Colonic mucosa (tissue), 4 donors: Measurements from ENCODE around the gene SOWAHA. TPM values are rescaled to one million over a fixed set of nuclear protein-coding genes. Genes with fewer than 3 reads are reported as not detected.

Experiments
- DNase-seq: peaks from one replicate; pipeline ENCODE4 v3.0.0-alpha.2; 2020
- H3K27ac ChIP-seq: fragments of 200-600 bp; one replicate; pipeline ENCODE4 v1.8.0; 2021
- H3K27me3 ChIP-seq: fragments of 200-600 bp; one replicate; pipeline ENCODE4 v1.8.0; 2021
- H3K36me3 ChIP-seq: fragments of 200-600 bp; one replicate; pipeline ENCODE4 v1.8.0; 2021
- H3K4me1 ChIP-seq: fragments of 200-600 bp; one replicate; pipeline ENCODE4 v1.8.0; 2021; ENCODE audit warnings: mild to moderate bottlenecking
- H3K4me3 ChIP-seq: fragments of 200-600 bp; one replicate; pipeline ENCODE4 v1.8.0; 2021
- H3K9ac ChIP-seq, 2 donors: one replicate each; pipeline ENCODE4 v1.7.0; 2013; ENCODE audit warnings: control low read depth in 2 of 2, low read depth in 2 of 2, low read length in 2 of 2
- H3K9me3 ChIP-seq: fragments of 200-600 bp; one replicate; pipeline ENCODE4 v1.8.0; 2021
- CTCF ChIP-seq: fragments of 200-600 bp; IDR thresholded peaks from one replicate; pipeline ENCODE4 v1.8.0; 2022; ENCODE audit warnings: antibody characterized with exemption, mild to moderate bottlenecking
- intact Hi-C: fragments of 100-400 bp; cut with DNase I; formaldehyde crosslinking; loops from one replicate; pipeline ENCODE4 v1.14.1; 2022
- total RNA-seq, 2 donors: library from RNA; stranded (reverse); fragmentation: NEBNext Ultra II Directional in 1 of 2; extraction: Animal tissue kit (Norgen Biotek cat#: 25700) in 1 of 2; gene quantifications; one replicate each; pipeline ENCODE4 v1.2.1, GENCODE V29; 2021
- donor health status: healthy.
- donor health status: DM: no; HTN: no; CAD: no.
- donor health status: DM: no; HTN: no; CAD: no.

The SOWAHA gene
- 10 to 100 TPM; 12.4 to 30.7 TPM for total RNA-seq

- peaks cover 5% of the 10 kb centered on the region for H3K27me3 ChIP-seq
- H3K9me3 ChIP-seq, result no peaks in the 10 kb centered on the region
- H3K4me3 ChIP-seq, result peak within 1 kb of the TSS; percentile 65
- peak within 1 kb of the TSS; percentile 66 for H3K27ac ChIP-seq
- H3K4me1 ChIP-seq, result no peaks in the 10 kb centered on the region
- no peaks in the 10 kb centered on the region for H3K36me3 ChIP-seq
- DNase-seq, result peak; percentile 65
- peak within 1 kb of the TSS; percentile 51 to 88 for H3K9ac ChIP-seq
- no peak for TF ChIP-seq CTCF
- intact Hi-C loops, result no loop called here
These were observed at the start of gene SOWAHA for GRCh38 chr5:132812781-132813598. Gene SOWAHA, plus strand, starts transcription at chr5:132813302. Its CDS starts 320 bp downstream, at chr5:132813622.

GRCh38 chr5:132764051-132764450 is 49.1 kb upstream of the SOWAHA start:
- no peak overlapping the region for H3K4me3 ChIP-seq
- DNase-seq, result peak; percentile 16
- no peak for TF ChIP-seq CTCF
- no peak overlapping the region for H3K27ac ChIP-seq
- H3K4me1 ChIP-seq, result no peaks in the 10 kb centered on the region
- intact Hi-C loops, result no loop called here
- no peaks in the 10 kb centered on the region for H3K36me3 ChIP-seq
- H3K27me3 ChIP-seq, result no peaks in the 10 kb centered on the region
- H3K9ac ChIP-seq, result no peak overlapping the region
- no peaks in the 10 kb centered on the region for H3K9me3 ChIP-seq

- Histone ChIP-seq H3K4me1 (no peaks in the 10 kb centered on the region), H3K27me3 (no peaks in the 10 kb centered on the region), H3K27ac (no peak overlapping the region), H3K9ac (no peak overlapping the region), H3K4me3 (no peak overlapping the region), H3K36me3 (no peaks in the 10 kb centered on the region), H3K9me3 (no peaks in the 10 kb centered on the region)
- no peak for DNase-seq
- no peak for TF ChIP-seq CTCF
- intact Hi-C loops, result no loop called here
These were observed 48.3 kb upstream of the SOWAHA start for GRCh38 chr5:132764671-132765238.

GRCh38 chr5:132765311-132766019 is 47.6 kb upstream of the SOWAHA start:
- TF ChIP-seq CTCF, result no peak
- H3K27me3 ChIP-seq, result no peaks in the 10 kb centered on the region
- no peak overlapping the region for H3K9ac ChIP-seq
- no peaks in the 10 kb centered on the region for H3K9me3 ChIP-seq
- no peaks in the 10 kb centered on the region for H3K4me1 ChIP-seq
- DNase-seq, result no peak
- no peak overlapping the region for H3K4me3 ChIP-seq
- intact Hi-C loops, result no loop called here
- no peaks in the 10 kb centered on the region for H3K36me3 ChIP-seq
- H3K27ac ChIP-seq, result no peak overlapping the region

- Histone ChIP-seq H3K36me3 (no peaks in the 10 kb centered on the region), H3K9ac (no peak overlapping the region), H3K9me3 (no peaks in the 10 kb centered on the region), H3K27me3 (no peaks in the 10 kb centered on the region), H3K4me1 (no peaks in the 10 kb centered on the region), H3K4me3 (no peak overlapping the region), H3K27ac (no peak overlapping the region)
- no peak for TF ChIP-seq CTCF
- no peak for DNase-seq
- intact Hi-C loops, result no loop called here
These were observed 46.9 kb upstream of the SOWAHA start for GRCh38 chr5:132766020-132766805.
